HEK293 (cell line): ENCODE measurements around the gene RBFOX2.

Source experiments
- BCL11A ChIP-seq: fragments of 450-650 bp; formaldehyde crosslinking; IDR thresholded peaks from 2 replicates; pipeline ENCODE4 v1.5.1; 2016; ENCODE audit warnings: low read depth, missing biosample characterization, missing genetic modification characterization
- EGR2 ChIP-seq: fragments of 450-650 bp; formaldehyde crosslinking; IDR thresholded peaks from 2 replicates; pipeline ENCODE4 v1.5.1; 2016; ENCODE audit warnings: low read depth, missing biosample characterization, missing genetic modification characterization
- FEZF1 ChIP-seq: fragments of 450-650 bp; formaldehyde crosslinking; IDR thresholded peaks from 2 replicates; pipeline ENCODE4 v1.5.1; 2016; ENCODE audit warnings: missing biosample characterization, missing genetic modification characterization
- KLF7 ChIP-seq: fragments of 450-650 bp; formaldehyde crosslinking; IDR thresholded peaks from 2 replicates; pipeline ENCODE4 v1.5.1; 2016; ENCODE audit warnings: missing biosample characterization, missing genetic modification characterization, borderline replicate concordance
- MEIS1 ChIP-seq: sonication (generic); formaldehyde crosslinking; IDR thresholded peaks from 2 replicates; pipeline ENCODE4 v1.8.1; 2022; ENCODE audit warnings: missing genetic modification reagents, mild to moderate bottlenecking, borderline replicate concordance
- PRDM1 ChIP-seq: fragments of 450-650 bp; formaldehyde crosslinking; IDR thresholded peaks from 2 replicates; pipeline ENCODE4; 2016; ENCODE audit warnings: missing biosample characterization, missing genetic modification characterization
- WT1 ChIP-seq: fragments of 450-650 bp; formaldehyde crosslinking; IDR thresholded peaks from 2 replicates; pipeline ENCODE4 v1.5.1; 2016; ENCODE audit warnings: missing biosample characterization, missing genetic modification characterization
- ZBTB21 ChIP-seq: fragments of 450-650 bp; formaldehyde crosslinking; IDR thresholded peaks from 2 replicates; pipeline ENCODE4 v1.5.1; 2017; ENCODE audit warnings: missing biosample characterization, missing genetic modification characterization
- ZFP69B ChIP-seq: fragments of 450-650 bp; formaldehyde crosslinking; IDR thresholded peaks from 2 replicates; pipeline ENCODE4 v1.5.1; 2016; ENCODE audit warnings: missing biosample characterization, missing genetic modification characterization
- ZIC2 ChIP-seq: fragments of 450-650 bp; formaldehyde crosslinking; IDR thresholded peaks from 2 replicates; pipeline ENCODE4 v1.5.1; 2016; ENCODE audit warnings: missing biosample characterization, missing genetic modification characterization
- ZNF112 ChIP-seq: fragments of 450-650 bp; formaldehyde crosslinking; IDR thresholded peaks from 2 replicates; pipeline ENCODE4 v1.5.0; 2017; ENCODE audit warnings: missing biosample characterization, missing genetic modification characterization
- ZNF132 ChIP-seq: fragments of 450-650 bp; formaldehyde crosslinking; IDR thresholded peaks from 2 replicates; pipeline ENCODE4 v1.5.1; 2017; ENCODE audit warnings: missing biosample characterization, missing genetic modification characterization, borderline replicate concordance
- ZNF169 ChIP-seq: fragments of 450-650 bp; formaldehyde crosslinking; IDR thresholded peaks from 2 replicates; pipeline ENCODE4 v1.5.1; 2016; ENCODE audit warnings: missing biosample characterization, missing genetic modification characterization
- ZNF274 ChIP-seq, 2 experiments: fragments of 200-500 bp in 1 of 2; fragments of 450-650 bp in 1 of 2; sonication (Bioruptor generic) in 1 of 2; formaldehyde crosslinking in 1 of 2; IDR thresholded peaks; 2 replicates each; pipeline versions ENCODE4 v1.5.1 to v1.6.1; 2014 to 2016; ENCODE audit warnings: borderline replicate concordance in 1 of 2, inconsistent platforms in 1 of 2, low read length in 1 of 2, missing biosample characterization in 1 of 2, missing genetic modification characterization in 1 of 2
- ZNF292 ChIP-seq: fragments of 450-650 bp; formaldehyde crosslinking; IDR thresholded peaks from 2 replicates; pipeline ENCODE4 v1.5.1; 2016; ENCODE audit warnings: low read depth, missing biosample characterization, missing genetic modification characterization, borderline replicate concordance
- ZNF302 ChIP-seq: fragments of 450-650 bp; formaldehyde crosslinking; IDR thresholded peaks from 2 replicates; pipeline ENCODE4 v1.5.1; 2016; ENCODE audit warnings: missing biosample characterization, missing genetic modification characterization, low read depth
- ZNF335 ChIP-seq: fragments of 450-650 bp; formaldehyde crosslinking; conservative IDR thresholded peaks from 2 replicates; pipeline ENCODE4 v1.5.1; 2016; ENCODE audit warnings: missing biosample characterization, missing genetic modification characterization
- ZNF350 ChIP-seq: fragments of 450-650 bp; formaldehyde crosslinking; IDR thresholded peaks from 2 replicates; pipeline ENCODE4 v1.5.0; 2017; ENCODE audit warnings: missing biosample characterization, mild to moderate bottlenecking, missing genetic modification characterization
- ZNF354C ChIP-seq: fragments of 450-650 bp; formaldehyde crosslinking; IDR thresholded peaks from 2 replicates; pipeline ENCODE4 v1.5.1; 2016; ENCODE audit warnings: missing biosample characterization, missing genetic modification characterization, low read depth, borderline replicate concordance
- ZNF416 ChIP-seq: fragments of 450-650 bp; formaldehyde crosslinking; IDR thresholded peaks from 2 replicates; pipeline ENCODE4 v1.5.1; 2016; ENCODE audit warnings: missing biosample characterization, missing genetic modification characterization
- ZNF501 ChIP-seq: fragments of 450-650 bp; formaldehyde crosslinking; IDR thresholded peaks from 2 replicates; pipeline ENCODE4 v1.5.1; 2016; ENCODE audit warnings: missing biosample characterization, missing genetic modification characterization
- ZNF514 ChIP-seq: fragments of 450-650 bp; formaldehyde crosslinking; IDR thresholded peaks from 2 replicates; pipeline ENCODE4 v1.5.1; 2016; ENCODE audit warnings: missing biosample characterization, missing genetic modification characterization
- ZNF529 ChIP-seq: fragments of 450-650 bp; formaldehyde crosslinking; IDR thresholded peaks from 2 replicates; pipeline ENCODE4 v1.5.1; 2017; ENCODE audit warnings: missing genetic modification characterization, missing biosample characterization; ENCODE audit not compliant: insufficient replicate concordance
- ZNF549 ChIP-seq: fragments of 450-650 bp; IDR thresholded peaks from 2 replicates; pipeline ENCODE4 v1.5.1; 2018; ENCODE audit warnings: missing biosample characterization, missing genetic modification characterization, mild to moderate bottlenecking, inconsistent platforms, moderate library complexity
- ZNF558 ChIP-seq: fragments of 450-650 bp; formaldehyde crosslinking; IDR thresholded peaks from 2 replicates; pipeline ENCODE4 v1.5.1; 2016; ENCODE audit warnings: missing biosample characterization, missing genetic modification characterization
- ZNF571 ChIP-seq: fragments of 450-650 bp; formaldehyde crosslinking; IDR thresholded peaks from 2 replicates; pipeline ENCODE4 v1.5.0; 2017; ENCODE audit warnings: missing biosample characterization, missing genetic modification characterization
- ZNF585B ChIP-seq: fragments of 450-650 bp; formaldehyde crosslinking; IDR thresholded peaks from 2 replicates; pipeline ENCODE4 v1.5.1; 2016; ENCODE audit warnings: missing biosample characterization, missing genetic modification characterization
- ZNF610 ChIP-seq: fragments of 450-650 bp; formaldehyde crosslinking; IDR thresholded peaks from 2 replicates; pipeline ENCODE4 v1.5.1; 2016; ENCODE audit warnings: missing biosample characterization, missing genetic modification characterization, borderline replicate concordance
- ZNF624 ChIP-seq: fragments of 450-650 bp; formaldehyde crosslinking; IDR thresholded peaks from 2 replicates; pipeline ENCODE4 v1.5.1; 2017; ENCODE audit warnings: missing biosample characterization, missing genetic modification characterization
- ZNF658 ChIP-seq: fragments of 450-650 bp; formaldehyde crosslinking; IDR thresholded peaks from 2 replicates; pipeline ENCODE4; 2016; ENCODE audit warnings: missing biosample characterization, missing genetic modification characterization
- ZNF677 ChIP-seq: fragments of 450-650 bp; IDR thresholded peaks from 2 replicates; pipeline ENCODE4 v1.5.0; 2018; ENCODE audit warnings: missing biosample characterization, mild to moderate bottlenecking, missing genetic modification characterization, moderate library complexity
- ZNF776 ChIP-seq: fragments of 450-650 bp; formaldehyde crosslinking; IDR thresholded peaks from 2 replicates; pipeline ENCODE4 v1.5.0; 2017; ENCODE audit warnings: missing biosample characterization, missing genetic modification characterization, borderline replicate concordance
- ZNF785 ChIP-seq: fragments of 450-650 bp; formaldehyde crosslinking; IDR thresholded peaks from 2 replicates; pipeline ENCODE4 v1.5.1; 2016; ENCODE audit warnings: missing biosample characterization, missing genetic modification characterization
- TF ChIP-seq, protein P1 (sequence below): fragments of 450-650 bp; formaldehyde crosslinking; IDR thresholded peaks from 2 replicates; pipeline ENCODE4; 2016; ENCODE audit warnings: missing biosample characterization, missing genetic modification characterization
- TF ChIP-seq, protein P2 (sequence below): fragments of 450-650 bp; formaldehyde crosslinking; IDR thresholded peaks from 2 replicates; pipeline ENCODE4 v1.5.1; 2016; ENCODE audit warnings: missing biosample characterization, missing genetic modification characterization
- TF ChIP-seq, protein P3 (sequence below): fragments of 450-650 bp; formaldehyde crosslinking; IDR thresholded peaks from 2 replicates; pipeline ENCODE4 v1.5.1; 2016; ENCODE audit warnings: missing biosample characterization, missing genetic modification characterization
- TF ChIP-seq, protein P4 (sequence below): fragments of 450-650 bp; formaldehyde crosslinking; IDR thresholded peaks from 2 replicates; pipeline ENCODE4 v1.5.1; 2016; ENCODE audit warnings: missing biosample characterization, missing genetic modification characterization, low read depth

The RBFOX2 gene

DNA sequence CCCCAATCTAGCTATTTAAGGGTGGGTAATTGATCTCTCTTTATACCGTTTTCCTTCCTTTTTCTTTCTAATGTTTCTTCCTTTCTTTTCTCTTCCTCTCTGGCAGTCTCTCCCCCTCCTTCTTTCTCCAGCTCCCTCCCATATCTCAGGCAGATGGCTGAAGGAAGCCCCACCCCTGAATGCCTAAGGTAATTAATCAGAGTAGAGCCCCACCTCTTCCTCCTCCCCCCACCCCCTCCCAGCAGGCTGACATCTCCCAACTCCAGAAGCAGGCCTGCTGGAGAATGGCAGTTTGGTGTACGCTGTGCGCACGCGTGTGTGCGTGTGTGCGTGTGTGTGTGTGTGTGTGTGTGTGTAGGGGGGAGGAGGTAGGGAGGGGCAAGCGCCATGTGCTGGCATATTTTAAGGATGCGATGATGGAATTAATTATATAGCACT is 188.3 kb downstream of the RBFOX2 start (continued):
- TF ChIP-seq, protein P1, sequence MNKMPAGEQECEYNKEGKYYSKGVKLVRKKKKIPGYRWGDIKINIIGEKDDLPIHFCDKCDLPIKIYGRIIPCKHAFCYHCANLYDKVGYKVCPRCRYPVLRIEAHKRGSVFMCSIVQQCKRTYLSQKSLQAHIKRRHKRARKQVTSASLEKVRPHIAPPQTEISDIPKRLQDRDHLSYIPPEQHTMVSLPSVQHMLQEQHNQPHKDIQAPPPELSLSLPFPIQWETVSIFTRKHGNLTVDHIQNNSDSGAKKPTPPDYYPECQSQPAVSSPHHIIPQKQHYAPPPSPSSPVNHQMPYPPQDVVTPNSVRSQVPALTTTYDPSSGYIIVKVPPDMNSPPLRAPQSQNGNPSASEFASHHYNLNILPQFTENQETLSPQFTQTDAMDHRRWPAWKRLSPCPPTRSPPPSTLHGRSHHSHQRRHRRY (tag by site-specific recombination): no peak
- no peak for TF ChIP-seq ZNF677
- no peak for TF ChIP-seq ZNF416 (tag by site-specific recombination)
- TF ChIP-seq WT1 (tag by site-specific recombination): peak; percentile 92
- no peak for TF ChIP-seq ZNF354C (tag by site-specific recombination)
- TF ChIP-seq ZNF776: no peak
- peak; percentile 39; the same call in 1 of the 2 replicates for TF ChIP-seq ZNF335 (tag by site-specific recombination)
- TF ChIP-seq BCL11A (tag by site-specific recombination): peak; percentile 75
- TF ChIP-seq ZNF112 (tag by site-specific recombination): no peak
- no peak for TF ChIP-seq ZNF350
- TF ChIP-seq ZFP69B (tag by site-specific recombination): peak; percentile 95
- peak; percentile 92 for TF ChIP-seq ZNF501
- no peak for TF ChIP-seq ZNF292 (tag by site-specific recombination)
- TF ChIP-seq KLF7 (tag by site-specific recombination): peak; percentile 98
- TF ChIP-seq ZNF549 (tag by site-specific recombination): no peak
- TF ChIP-seq ZNF624: no peak
- peak; percentile 87 for TF ChIP-seq ZBTB21 (tag by site-specific recombination)
- TF ChIP-seq ZNF558 (tag by site-specific recombination): peak; percentile 75; the same call in 1 of the 2 replicates
- TF ChIP-seq, protein P2, sequence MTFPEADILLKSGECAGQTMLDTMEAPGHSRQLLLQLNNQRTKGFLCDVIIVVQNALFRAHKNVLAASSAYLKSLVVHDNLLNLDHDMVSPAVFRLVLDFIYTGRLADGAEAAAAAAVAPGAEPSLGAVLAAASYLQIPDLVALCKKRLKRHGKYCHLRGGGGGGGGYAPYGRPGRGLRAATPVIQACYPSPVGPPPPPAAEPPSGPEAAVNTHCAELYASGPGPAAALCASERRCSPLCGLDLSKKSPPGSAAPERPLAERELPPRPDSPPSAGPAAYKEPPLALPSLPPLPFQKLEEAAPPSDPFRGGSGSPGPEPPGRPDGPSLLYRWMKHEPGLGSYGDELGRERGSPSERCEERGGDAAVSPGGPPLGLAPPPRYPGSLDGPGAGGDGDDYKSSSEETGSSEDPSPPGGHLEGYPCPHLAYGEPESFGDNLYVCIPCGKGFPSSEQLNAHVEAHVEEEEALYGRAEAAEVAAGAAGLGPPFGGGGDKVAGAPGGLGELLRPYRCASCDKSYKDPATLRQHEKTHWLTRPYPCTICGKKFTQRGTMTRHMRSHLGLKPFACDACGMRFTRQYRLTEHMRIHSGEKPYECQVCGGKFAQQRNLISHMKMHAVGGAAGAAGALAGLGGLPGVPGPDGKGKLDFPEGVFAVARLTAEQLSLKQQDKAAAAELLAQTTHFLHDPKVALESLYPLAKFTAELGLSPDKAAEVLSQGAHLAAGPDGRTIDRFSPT (tag by site-specific recombination): peak; percentile 96
- 0 out of 2 replicates have a peak, but pooled peaks have one; percentile 54 for TF ChIP-seq FEZF1 (tag by site-specific recombination)
- no peak for TF ChIP-seq ZNF610 (tag by site-specific recombination)
- TF ChIP-seq EGR2 (tag by site-specific recombination): peak; percentile 95
- peak; percentile 97 for TF ChIP-seq ZNF785
- no peak for TF ChIP-seq MEIS1 (CRISPR knock-in tag)
- TF ChIP-seq, protein P3, sequence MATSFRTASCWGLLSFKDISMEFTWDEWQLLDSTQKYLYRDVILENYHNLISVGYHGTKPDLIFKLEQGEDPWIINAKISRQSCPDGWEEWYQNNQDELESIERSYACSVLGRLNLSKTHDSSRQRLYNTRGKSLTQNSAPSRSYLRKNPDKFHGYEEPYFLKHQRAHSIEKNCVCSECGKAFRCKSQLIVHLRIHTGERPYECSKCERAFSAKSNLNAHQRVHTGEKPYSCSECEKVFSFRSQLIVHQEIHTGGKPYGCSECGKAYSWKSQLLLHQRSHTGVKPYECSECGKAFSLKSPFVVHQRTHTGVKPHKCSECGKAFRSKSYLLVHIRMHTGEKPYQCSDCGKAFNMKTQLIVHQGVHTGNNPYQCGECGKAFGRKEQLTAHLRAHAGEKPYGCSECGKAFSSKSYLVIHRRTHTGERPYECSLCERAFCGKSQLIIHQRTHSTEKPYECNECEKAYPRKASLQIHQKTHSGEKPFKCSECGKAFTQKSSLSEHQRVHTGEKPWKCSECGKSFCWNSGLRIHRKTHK: no peak
- TF ChIP-seq ZNF302 (tag by site-specific recombination): no peak
- 0 out of 2 replicates have a peak, but pooled peaks have one; percentile 50 for TF ChIP-seq ZNF658 (tag by site-specific recombination)
- TF ChIP-seq ZNF529: no peak
- TF ChIP-seq ZIC2 (tag by site-specific recombination): peak; percentile 85
- TF ChIP-seq ZNF571 (tag by site-specific recombination): no peak
- TF ChIP-seq ZNF514: no peak
- TF ChIP-seq ZNF132 (tag by site-specific recombination): no peak
- TF ChIP-seq, protein P4, sequence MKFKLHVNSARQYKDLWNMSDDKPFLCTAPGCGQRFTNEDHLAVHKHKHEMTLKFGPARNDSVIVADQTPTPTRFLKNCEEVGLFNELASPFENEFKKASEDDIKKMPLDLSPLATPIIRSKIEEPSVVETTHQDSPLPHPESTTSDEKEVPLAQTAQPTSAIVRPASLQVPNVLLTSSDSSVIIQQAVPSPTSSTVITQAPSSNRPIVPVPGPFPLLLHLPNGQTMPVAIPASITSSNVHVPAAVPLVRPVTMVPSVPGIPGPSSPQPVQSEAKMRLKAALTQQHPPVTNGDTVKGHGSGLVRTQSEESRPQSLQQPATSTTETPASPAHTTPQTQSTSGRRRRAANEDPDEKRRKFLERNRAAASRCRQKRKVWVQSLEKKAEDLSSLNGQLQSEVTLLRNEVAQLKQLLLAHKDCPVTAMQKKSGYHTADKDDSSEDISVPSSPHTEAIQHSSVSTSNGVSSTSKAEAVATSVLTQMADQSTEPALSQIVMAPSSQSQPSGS (tag by site-specific recombination): peak; percentile 85
- 0 out of 2 replicates have a peak, but pooled peaks have one; percentile 47 for TF ChIP-seq ZNF169 (tag by site-specific recombination)
- no peak for TF ChIP-seq ZNF274 (IDR thresholded peaks at IDR 0.05; ENCODE audit: low read length)
- no peak for TF ChIP-seq ZNF274 (tag by site-specific recombination; IDR thresholded peaks at IDR 0.05; ENCODE audit: borderline replicate concordance)
- TF ChIP-seq ZNF585B: no peak
- TF ChIP-seq PRDM1 (tag by site-specific recombination): peak; percentile 87
